ENCODE measurements around the gene CXCL17. TPM values are rescaled to one million over a fixed set of nuclear protein-coding genes. Genes with fewer than 3 reads are reported as not detected.

The CXCL17 gene
- total RNA-seq, 1 experiment from 2014 or later: not detected

DNA sequence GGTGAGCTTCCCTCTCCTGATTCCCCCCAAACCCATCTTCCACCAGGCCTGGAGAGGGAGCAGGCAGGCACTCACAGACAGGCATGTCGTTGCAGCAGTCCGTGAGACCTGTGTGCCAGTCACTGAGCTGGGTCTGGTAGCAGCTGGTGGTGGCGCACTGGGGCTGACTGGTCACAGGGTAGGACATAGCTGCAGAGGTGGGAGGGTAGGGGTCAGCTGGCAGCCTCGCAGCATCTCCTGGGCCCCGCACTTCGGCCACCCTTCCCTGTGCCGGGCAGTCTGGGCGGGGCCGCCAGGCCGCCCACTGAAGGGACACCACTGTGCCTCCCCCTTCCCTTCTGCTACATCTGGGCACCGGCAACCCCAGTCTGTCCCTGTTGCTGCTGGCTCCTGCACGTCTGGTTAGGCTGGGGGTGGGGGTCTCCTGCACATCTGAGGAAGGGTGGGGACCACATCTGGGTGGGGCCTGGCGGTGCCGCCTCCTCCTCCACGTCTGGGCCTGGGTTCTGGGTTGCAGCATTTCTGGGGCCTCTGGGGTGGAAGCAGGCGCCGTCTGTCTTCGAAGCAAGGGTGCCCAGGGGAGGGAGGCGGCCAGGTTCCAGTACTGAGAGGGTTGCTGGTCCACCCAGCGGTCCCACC lies 53.8 kb downstream of the CXCL17 start:
- no peak overlapping the region for H3K14ac ChIP-seq (ENCODE audit: insufficient read depth, low read length)
- H3K4me1 ChIP-seq (ENCODE audit: insufficient read depth, low read length): no peaks in the 10 kb centered on the region; the same call in 1 of the 2 replicates
- no peak overlapping the region for H3K18ac ChIP-seq (ENCODE audit: insufficient read length, low read depth, low read length)
- H4K8ac ChIP-seq (replicated peaks; ENCODE audit: insufficient read length, low read depth, low read length): no peak overlapping the region
- no peak overlapping the region for H2BK120ac ChIP-seq (ENCODE audit: low read depth, low read length, poor library complexity, severe bottlenecking)
- H2BK12ac ChIP-seq (ENCODE audit: insufficient read length, low read depth, low read length): no peak overlapping the region
- no peak overlapping the region for H3K23ac ChIP-seq (ENCODE audit: insufficient read length, low read depth, low read length)
- no peak overlapping the region for H3K4ac ChIP-seq (ENCODE audit: low read depth, low read length)
- H4K20me1 ChIP-seq (ENCODE audit: control insufficient read depth, insufficient read depth, insufficient read length): no peaks in the 10 kb centered on the region
- H3K9ac ChIP-seq (ENCODE audit: extremely low read depth, insufficient read length, low read length): no peak overlapping the region
- H3K27me3 ChIP-seq (ENCODE audit: insufficient read depth, low read length): no peaks in the 10 kb centered on the region; the same call in 1 of the 2 replicates
- H3K79me2 ChIP-seq (ENCODE audit: insufficient read depth, low read length): no peaks in the 10 kb centered on the region
- no peak for DNase-seq
- no peak overlapping the region for H2BK5ac ChIP-seq (ENCODE audit: insufficient read length, low read length)
- no CpG with 5 or more reads among the region's 20 CpGs for WGBS (ENCODE audit: extremely low coverage, insufficient read length, low lambda C conversion rate)
- no peaks in the 10 kb centered on the region for H3K23me2 ChIP-seq (ENCODE audit: insufficient read length, low read depth, low read length, poor library complexity, severe bottlenecking)
- H3K56ac ChIP-seq (ENCODE audit: insufficient read length, low read depth, low read length): no peak overlapping the region
- no peaks in the 10 kb centered on the region for H3K79me1 ChIP-seq (ENCODE audit: insufficient read depth, low read depth, low read length, poor library complexity, severe bottlenecking)
- no peaks in the 10 kb centered on the region; a peak in 2 of 7 replicates for H3K36me3 Mint-ChIP-seq (ENCODE audit: insufficient read depth in 1 of 3, low read depth in 3 of 3)
- no peak overlapping the region for H4K91ac ChIP-seq (ENCODE audit: insufficient read length, low read depth, low read length)
- H2BK20ac ChIP-seq (ENCODE audit: low read depth, low read length, poor library complexity, severe bottlenecking): no peak overlapping the region
- no peak overlapping the region for H3T11ph ChIP-seq (ENCODE audit: low read length)
- H3K27me3 Mint-ChIP-seq (ENCODE audit: low read depth): peaks cover 60% of the 10 kb centered on the region
- H3K27ac Mint-ChIP-seq: no peak overlapping the region; a peak in 1 of 7 replicates
- H3K4me2 ChIP-seq (ENCODE audit: insufficient read depth, insufficient read length, low read length): no peak overlapping the region
- no peak overlapping the region for H4K5ac ChIP-seq (ENCODE audit: insufficient read length, low read depth, low read length)
- H2BK15ac ChIP-seq (ENCODE audit: low read depth, low read length): no peak overlapping the region
- TF ChIP-seq, protein P1, sequence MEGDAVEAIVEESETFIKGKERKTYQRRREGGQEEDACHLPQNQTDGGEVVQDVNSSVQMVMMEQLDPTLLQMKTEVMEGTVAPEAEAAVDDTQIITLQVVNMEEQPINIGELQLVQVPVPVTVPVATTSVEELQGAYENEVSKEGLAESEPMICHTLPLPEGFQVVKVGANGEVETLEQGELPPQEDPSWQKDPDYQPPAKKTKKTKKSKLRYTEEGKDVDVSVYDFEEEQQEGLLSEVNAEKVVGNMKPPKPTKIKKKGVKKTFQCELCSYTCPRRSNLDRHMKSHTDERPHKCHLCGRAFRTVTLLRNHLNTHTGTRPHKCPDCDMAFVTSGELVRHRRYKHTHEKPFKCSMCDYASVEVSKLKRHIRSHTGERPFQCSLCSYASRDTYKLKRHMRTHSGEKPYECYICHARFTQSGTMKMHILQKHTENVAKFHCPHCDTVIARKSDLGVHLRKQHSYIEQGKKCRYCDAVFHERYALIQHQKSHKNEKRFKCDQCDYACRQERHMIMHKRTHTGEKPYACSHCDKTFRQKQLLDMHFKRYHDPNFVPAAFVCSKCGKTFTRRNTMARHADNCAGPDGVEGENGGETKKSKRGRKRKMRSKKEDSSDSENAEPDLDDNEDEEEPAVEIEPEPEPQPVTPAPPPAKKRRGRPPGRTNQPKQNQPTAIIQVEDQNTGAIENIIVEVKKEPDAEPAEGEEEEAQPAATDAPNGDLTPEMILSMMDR (conservative IDR thresholded peaks at IDR 0.05): no peak
- H2AFZ ChIP-seq (ENCODE audit: low read length): no peak overlapping the region
- no peaks in the 10 kb centered on the region for H3K9me3 ChIP-seq (ENCODE audit: control insufficient read depth, low read depth, low read length)
- peaks cover 0 to 2% of the 10 kb centered on the region in 2 experiments; a peak in 1 of 5 replicates for H3K9me3 Mint-ChIP-seq
- peaks cover 17 to 29% of the 10 kb centered on the region in 2 experiments for H3K4me1 Mint-ChIP-seq
- no peak overlapping the region; a peak in 1 of 5 replicates for H3K4me3 Mint-ChIP-seq
- no peak overlapping the region for H3K27ac ChIP-seq (ENCODE audit: insufficient read length, low read depth, low read length)
- no peak overlapping the region for H2AK5ac ChIP-seq (ENCODE audit: insufficient read length, low read length)

Data from H9 (cell line).